GM21825 (cell line): ENCODE results near the gene RFK.

Source experiments
- ATAC-seq: cut with Tn5 transposase; IDR thresholded peaks from one replicate; pipeline ENCODE4 v1.9.1; 2021; ENCODE audit warnings: mild to moderate bottlenecking, moderate library complexity; ENCODE audit not compliant: unreplicated experiment

Gene RFK

DNA sequence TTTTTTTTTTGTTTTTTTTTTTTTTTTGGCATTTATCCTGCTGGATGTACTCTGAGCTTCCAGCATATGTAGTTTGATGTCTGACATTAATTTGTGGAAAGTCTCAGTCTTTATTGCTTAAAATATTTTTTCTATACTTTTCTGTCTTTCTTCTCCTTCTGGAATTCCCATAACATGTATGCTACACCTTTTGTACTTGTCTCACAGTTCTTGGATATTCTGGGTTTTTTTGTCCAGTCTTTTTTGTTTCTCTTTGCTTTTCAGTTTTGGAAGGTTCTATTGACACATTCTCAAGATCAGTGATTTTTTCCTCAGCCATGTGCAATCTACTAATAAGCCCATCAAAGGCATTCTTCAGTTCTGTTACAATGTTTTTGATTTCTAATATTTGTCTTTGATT lies 19.4 kb upstream of the RFK start:
- ATAC-seq = no peak

DNA sequence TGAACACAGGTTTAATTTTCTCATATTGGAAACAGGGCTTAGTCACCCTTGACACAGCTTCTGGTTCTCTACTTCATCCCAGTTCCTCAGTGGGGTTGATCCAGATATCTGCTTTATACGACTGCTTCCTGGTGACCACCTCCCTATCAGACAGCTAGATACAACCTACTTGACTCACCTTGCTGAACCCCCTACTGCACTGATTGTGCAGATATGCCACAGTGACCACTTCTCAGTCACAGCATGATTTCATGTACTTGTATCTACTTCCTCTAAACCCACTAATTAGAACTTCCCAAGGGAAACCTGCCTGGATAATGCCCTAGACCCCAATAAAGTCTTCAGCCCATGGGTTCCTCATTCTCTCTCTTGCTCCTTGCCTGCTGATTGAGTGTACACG lies 18.4 kb upstream of the RFK start:
- no peak for ATAC-seq

DNA sequence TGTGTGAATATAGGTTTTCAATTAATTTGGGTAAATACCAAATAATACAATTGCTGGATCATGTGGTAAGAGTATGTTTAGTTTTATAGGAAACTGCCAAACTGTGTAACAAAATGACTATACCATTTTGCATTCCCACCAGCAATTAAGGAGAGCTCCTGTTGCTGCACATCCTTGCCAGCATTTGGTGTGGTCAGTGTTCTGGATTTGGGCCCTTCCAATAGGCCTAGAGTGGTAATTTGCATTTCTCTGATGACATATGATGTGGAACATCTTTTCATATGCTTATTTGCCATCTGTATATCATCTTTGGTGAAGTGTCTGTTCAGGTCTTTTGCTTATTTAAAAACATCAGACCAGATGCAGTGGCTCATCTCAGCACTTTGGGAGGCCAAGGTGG lies 11.6 kb upstream of the RFK start:
- ATAC-seq = no peak

DNA sequence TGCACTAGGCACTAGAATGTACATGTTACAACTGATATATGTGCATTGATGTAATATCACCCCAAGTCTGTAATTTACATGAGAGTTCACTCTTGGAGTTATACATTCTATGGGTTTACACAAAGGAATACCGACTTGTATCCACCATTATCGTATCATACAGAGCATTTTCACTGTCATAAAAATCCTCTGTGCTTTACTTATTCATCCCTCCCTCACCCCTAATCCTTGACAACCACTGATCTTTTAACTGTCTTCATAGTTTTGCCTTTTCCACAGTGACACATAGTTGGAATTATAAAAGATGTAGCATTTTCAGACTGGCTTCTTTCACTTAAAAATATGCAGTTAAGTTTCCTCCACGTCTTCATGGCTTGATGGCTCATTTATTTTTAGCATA lies 11.1 kb upstream of the RFK start:
- no peak for ATAC-seq

DNA sequence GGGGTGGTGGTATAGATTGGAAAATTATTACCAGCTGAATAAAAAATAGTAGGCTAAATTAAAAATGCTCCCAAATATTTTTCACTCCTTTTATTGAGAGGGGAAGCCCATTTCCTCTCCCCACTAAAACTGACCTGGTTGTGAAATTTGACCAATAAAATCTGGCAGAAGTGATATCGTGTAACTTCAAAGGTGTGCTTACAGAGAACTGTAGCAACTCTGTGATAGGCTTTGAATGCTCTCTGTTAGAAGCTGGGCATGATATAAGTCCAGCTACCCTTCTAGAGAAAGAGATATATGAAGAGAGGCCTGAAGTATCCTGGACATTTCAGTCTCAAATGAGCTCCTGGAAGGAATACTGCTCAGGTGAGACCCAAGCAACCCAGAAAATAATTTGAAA lies 10.2 kb upstream of the RFK start:
- ATAC-seq = no peak

DNA sequence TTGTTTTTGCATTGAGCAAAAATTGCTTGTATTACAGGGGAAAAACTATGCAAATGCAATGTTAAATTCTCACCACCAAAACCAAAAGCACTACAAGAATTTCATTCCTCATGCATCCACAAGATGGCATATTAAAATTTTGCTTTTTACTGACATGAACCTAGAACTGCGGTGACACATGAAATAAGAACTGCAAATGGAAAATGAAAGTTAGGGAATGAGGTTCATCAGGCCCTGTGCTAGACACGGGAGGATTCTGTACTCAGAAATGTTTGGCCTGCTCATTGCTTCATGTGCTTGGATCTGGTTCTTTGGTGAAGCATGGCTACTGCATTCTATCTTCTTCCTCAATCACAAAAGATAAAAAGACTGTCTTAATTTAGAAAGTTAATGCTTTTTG lies 9.1 kb upstream of the RFK start:
- peak; percentile 92 for ATAC-seq

DNA sequence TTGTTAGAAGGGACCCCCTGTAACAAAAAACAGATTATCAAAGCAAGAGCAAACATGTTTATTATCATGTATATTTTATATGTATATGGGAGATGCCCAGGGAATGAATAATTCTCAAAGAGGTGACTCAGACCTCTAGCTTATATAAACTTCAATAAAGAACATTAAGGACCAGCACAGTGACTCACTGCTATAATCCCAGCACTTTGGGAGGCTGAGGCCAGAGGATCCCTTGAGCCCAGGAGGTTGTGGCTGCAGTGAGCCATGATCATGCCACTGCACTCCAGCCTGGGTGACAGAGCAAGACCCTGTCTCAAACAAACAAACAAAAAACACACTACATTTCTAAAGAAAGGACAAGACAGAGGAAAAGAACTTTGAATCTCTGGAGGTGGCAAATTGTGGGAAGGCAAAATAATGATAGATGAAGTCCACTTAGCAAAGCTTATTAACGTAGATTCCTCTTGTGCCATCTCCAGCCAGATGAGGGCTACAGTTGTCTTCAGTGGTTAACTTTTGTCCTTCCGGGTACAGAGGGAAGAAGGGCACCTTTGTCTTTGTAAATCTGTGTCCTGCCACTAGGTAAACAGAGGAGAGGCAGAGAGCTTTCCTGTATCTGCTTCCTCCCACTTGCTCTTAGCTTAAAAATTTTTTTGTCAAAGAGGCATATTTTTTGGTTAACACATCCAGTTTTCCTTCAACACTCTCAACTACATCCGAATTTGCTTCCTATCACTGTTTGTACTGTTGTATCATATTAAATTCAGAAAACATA lies 7.5 kb upstream of the RFK start:
- no peak for ATAC-seq

DNA sequence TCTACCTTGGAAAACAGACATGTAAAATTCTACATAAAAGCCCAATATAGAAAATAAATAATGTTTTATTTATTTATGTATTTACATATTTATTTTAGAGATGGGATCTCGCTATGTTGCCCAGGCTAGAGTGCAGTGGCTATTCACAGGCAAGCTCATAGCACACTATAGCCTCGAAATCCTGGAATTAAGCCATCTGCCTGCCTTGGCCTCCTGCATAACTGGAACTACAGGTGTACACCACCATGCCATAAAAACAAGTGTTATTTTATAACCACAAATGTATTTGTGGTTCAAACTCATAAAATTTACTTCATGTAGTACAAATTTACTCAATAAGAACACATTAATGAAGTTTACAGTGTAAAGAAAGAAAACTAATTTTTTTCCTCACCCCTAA lies 7.0 kb upstream of the RFK start:
- ATAC-seq = no peak

DNA sequence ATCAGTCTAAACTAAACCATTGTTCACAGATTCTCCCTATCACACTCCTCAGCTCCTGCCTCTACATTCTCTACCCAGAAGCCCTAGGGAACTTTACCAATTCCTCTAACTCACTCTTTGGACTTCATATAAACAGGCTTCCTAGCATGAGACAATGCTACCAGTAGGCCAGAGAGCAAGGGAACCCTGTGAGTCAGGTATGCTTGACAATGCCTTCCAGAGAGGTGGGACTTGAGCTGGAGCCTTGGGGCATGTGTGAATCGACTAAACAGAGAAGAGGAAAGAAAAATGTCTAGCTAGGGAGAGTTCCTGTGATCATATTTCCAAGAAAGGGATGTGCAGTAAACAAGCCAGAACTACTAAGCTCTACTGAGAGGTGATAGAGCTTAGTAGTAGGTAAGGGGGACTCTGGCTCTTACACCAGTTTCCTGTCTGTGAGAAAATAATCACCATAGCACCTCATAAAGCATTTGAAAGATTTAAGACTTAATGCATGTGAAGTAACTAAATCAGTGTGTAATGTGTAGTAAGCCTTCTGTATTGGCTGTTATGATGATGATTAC lies 6.4 kb upstream of the RFK start:
- ATAC-seq = no peak

DNA sequence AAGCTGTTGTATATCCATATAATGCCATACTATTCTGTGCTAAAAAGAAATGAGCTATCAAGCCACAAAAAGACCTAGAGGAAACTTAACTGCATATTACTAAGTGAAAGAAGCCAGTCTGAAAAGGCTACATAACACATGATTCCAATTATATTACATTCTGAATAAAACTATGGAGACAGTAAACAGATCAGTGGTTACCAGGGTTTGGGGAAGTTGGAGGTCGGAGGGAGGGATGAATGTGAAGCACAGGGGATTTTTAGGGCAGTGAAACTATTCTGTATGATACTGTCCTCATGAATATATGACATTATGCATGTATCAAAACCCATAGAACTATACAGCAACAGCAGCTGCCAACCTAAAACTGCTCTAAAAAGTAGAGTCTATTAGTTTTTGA lies 5.6 kb upstream of the RFK start:
- no peak for ATAC-seq

DNA sequence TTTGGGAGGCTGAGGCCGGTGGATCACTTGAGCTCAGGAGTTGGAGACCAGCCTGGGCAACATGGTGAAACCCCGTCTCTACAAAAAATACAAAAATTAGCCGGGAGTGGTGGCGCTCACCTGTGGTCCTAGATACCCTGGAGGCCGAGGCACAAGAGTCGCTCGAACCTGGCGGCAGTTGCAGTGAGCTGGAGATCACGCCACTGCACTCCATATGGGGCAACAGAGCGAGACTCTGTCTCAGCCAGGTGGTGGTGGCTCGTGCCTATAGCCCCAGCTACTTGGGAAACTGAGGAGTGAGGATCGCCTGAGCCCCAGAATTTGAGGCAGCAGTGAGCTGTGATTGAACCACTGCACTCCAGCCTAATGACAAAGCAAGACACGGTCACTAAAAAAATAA lies 2.4 kb upstream of the RFK start:
- ATAC-seq = no peak

DNA sequence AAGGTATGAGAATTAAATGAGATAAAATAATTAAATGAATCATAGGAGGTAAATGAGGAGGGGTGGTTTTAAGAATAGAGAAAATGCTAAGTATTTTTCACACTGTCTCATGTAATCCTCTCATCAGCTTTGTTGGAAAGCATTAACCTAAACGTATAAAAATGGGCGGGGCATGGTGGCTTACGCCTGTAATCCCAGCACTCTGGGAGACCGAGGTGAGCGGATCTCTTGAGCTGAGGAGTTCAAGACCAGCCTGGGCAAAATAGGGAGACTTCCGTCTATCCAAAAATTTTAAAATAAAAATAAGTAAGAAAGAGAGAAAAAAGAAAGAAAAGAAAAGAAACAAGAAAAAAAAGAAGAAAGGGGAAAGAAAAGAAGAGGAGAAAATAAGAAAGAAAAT lies 1.9 kb upstream of the RFK start:
- no peak for ATAC-seq

DNA sequence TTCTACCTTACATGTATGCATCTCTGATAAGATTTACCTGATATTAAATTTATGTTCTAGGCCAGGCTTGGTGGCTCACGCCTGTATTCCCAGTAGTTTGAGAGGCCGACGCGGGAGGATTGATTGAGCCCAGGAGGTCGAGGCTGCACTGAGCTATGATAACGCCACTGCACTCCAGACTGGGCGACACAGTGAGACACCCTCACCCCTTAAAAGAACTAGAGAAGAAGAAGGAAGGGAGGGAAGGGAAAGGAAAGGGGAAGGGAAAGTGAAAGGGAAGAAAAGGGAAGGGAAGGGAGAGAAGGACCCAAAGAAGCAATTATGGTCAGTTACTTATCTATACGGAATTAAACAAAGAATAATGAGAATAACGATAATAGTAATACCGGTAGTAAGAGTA lies 1.2 kb upstream of the RFK start:
- no peak for ATAC-seq

DNA sequence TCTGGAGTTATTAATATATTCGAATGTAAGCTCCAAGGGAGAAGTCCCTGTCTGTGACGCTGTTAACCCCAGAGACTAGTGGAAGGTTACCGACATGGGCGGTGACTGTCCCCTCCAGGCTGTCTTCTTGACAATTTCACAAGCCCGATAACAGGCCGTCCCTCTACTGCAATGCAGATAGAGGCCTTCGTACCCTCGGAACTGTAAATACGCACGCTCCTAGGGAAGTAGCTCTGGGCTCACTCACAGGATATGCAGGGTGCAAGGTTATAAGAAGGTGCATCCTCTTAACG lies 680 bp upstream of the RFK start:
- peak; percentile 49 for ATAC-seq

DNA sequence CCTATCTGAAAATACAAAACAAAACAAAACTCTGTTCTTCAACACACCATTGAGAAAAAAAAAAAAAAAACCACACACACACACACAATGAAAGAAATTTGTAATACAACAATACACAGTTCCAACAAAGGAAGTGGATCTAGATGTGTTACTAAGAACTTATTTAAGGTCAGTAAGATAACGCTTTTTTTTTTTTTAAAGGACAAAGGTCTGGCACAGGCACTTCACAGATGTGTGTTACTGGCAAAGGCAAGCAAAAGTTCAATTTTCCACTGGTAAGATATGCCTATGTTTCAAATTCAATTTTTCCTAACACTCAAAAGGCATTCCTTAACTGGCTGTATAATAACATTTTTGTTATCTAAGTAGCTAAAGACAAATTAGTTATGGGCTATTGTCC lies 3.6 kb downstream of the RFK start:
- no peak for ATAC-seq

DNA sequence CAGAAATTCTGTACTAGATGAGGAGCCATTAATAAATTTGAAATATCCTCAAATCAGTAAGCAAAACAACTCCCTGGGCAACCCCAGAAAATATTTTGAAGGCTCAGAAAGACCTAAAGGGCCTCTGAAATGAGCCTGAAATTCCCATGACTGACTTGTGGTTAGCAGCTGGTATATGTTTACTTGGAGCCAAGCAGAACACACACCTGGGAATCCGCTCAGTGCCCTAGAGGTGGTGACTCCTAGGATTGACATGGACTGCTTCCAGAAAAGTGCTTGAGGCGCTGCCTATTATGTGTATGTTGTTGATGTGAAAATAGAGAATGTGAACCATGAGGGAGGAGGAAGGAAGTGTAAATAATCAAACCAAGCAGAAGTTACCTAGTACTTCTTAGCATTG lies 14.7 kb downstream of the RFK start:
- no peak for ATAC-seq

DNA sequence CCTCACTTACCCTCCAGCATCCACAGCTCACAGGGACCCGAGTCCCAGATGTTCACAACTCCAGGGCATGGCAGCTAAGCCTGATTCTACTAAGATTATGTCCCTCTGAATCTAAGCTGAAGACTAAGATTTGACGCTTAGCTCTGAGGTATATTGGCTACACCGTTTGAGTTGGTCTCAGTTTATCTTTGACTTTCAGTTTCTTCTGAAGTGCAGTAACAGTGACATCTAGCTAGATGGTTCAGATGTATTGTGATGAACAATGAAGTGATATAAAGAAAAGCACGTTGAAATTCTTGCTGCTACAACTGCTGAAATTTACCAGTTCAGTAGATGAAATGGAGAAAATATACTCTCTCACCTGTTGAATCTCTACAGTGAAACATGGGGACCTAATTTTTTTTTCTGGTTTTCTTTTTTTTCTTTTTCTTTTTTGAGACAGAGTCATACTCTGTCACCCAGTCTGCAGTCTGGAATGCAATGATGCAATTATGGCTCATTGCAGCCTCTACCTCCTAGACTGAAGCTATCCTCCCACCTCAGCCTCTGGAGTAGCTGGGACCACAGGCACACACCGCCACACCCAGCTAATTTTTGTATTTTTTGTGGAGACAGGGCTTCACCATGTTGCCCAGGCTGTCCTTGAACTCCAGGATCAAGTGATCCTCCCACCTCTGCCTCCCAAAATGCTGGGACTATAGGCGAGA lies 15.7 kb downstream of the RFK start:
- ATAC-seq = no peak

DNA sequence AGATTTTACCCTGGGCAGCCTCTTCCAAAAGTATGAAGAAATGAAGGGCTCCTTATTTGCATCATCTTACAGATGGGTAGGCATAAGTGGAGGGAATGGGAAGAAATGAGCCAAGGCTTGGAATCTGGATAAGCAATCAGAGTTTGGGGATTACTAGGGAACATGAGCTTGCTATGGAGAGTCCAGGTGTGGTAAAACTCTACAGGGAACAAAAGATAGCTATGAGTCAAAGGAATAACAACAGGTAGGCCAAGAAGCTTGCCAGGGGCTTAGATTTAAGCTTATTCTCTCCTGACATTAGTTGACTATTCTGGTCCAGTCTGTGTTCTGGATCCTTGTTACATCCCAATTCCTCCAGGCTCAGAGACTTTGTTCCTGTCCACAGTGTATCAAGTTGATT lies 16.4 kb downstream of the RFK start:
- no peak for ATAC-seq

DNA sequence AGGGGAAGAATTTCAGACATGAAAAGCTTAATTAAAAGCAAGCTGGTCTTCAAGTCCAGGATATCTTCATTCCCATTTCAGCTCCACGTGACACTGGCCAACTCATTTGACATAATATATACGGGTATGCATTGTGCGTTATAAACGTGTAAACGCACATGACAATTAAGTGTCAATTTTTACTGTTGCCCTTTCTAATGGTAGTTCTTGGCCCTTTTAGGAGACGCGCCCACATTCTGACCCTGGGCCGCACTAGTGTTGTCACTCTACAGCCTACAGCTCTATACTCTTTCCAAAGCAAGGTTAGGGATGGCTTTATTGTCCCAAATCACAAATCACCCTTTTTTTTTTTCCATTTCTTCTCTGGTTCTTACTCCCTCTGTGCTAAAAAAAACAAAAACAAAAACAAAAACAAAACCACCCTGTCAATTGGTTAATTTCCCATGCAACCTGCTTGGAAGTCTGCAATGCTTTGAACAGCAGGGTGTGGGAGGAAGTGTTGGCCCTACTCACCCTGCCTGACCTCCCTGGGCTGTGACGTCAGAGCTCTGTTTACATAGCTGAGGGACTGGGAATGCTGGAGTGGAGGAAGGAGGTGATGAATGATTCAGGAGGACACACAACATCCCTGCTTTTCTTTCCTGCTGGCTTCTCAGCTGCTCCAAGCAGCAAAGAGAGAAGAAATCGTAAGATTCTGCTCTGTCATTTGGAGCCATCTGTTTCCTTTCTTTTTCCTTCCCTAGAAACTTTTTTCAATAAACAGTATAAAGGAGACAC lies 19.3 kb downstream of the RFK start:
- no peak for ATAC-seq

DNA sequence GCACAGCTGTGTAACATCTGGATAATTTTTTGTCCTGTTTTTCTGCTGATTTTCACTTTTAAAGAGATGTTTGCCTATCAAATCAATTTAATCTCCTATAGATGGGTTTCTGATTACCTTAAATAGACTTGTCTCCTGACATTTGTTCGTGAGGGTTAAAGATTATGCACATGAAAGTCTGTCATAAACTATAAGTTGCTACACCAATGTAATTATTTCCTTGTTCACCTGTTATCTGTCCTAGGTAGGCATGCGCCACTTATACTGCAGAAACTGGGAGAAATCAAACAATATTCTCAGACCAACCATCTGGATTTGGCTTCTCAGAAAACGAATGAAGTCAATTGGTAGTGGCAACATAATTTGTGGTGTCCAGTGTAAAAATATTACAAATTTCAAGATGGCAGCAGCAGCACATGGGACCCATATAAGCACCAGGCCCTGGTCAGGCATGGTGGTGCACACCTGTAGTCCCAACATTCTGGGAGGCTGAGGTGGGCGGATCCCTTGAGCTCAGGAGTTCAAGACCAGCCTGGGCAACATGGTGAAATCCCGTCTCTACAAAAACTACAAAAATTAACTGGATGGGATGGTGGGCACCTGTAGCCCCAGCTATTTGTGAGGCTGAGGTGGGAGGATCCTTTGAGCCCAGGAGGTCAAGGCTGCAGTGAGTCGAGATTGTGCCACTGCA lies 20.3 kb downstream of the RFK start:
- no peak for ATAC-seq

DNA sequence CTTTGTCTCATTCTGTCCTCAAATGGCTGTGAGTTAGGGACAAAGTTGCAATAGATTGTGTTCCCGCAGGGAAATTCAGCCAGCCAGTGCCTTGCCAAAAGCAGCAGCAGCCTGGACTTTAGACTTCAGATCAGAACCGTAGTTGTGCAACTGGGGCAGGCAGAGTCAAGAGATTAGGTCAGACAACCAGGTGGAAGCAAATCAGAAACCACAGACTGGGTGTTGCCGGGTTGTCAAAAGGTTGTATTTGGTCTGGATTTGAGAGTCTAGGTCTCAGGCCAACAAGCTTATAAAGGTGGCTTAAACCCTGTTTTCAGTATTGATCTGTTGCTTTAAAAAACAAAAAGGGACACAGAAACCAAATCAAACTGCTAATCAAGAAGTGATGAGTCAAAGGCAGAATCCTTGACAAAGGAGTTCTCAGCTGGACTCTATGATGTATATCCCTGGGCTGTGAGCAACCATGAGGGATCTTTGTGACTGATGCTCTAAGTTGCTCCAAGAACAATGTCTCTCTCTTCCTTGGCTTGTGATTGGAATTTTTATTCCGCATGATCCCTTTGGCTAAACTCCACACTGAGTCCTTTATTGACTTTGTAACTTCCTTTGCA lies 20.9 kb downstream of the RFK start:
- ATAC-seq = no peak
